ENCODE results near the gene AGR3. TPM values are rescaled to one million over a fixed set of nuclear protein-coding genes. Genes with fewer than 3 reads are reported as not detected.

The AGR3 gene
- total RNA-seq, 4 donors from 2014 or later: not detected

GRCh38 chr7:16921644-16922257, 40.0 kb upstream of the AGR3 start:
- DNase-seq (ENCODE audit: low spot score): no peak
- no peak for TF ChIP-seq CTCF (IDR thresholded peaks at IDR 0.05)
- no peak for ATAC-seq (ENCODE audit: low FRiP score)

- DNase-seq (ENCODE audit: low spot score) (no peak), ATAC-seq (ENCODE audit: low FRiP score) (no peak)
- no peak for TF ChIP-seq CTCF (IDR thresholded peaks at IDR 0.05)
Observed at GRCh38 chr7:16921151-16921550, 39.4 kb upstream of the AGR3 start.

GRCh38 chr7:16919440-16919839, 37.7 kb upstream of the AGR3 start:
- ATAC-seq (ENCODE audit: low FRiP score) (no peak), DNase-seq (ENCODE audit: low spot score) (no peak)
- TF ChIP-seq CTCF (IDR thresholded peaks at IDR 0.05): no peak

GRCh38 chr7:16918288-16918895, 36.6 kb upstream of the AGR3 start:
- DNase-seq (ENCODE audit: low spot score) (no peak), ATAC-seq (ENCODE audit: low FRiP score) (no peak)
- no peak for TF ChIP-seq CTCF (IDR thresholded peaks at IDR 0.05)

- DNase-seq (ENCODE audit: low spot score): no peak
- TF ChIP-seq CTCF (IDR thresholded peaks at IDR 0.05): no peak
- ATAC-seq (ENCODE audit: low FRiP score): no peak
Observed at GRCh38 chr7:16916738-16917137, 35.0 kb upstream of the AGR3 start.

- DNase-seq (ENCODE audit: low spot score) (no peak), ATAC-seq (ENCODE audit: low FRiP score) (peak; percentile 53)
- no peak for TF ChIP-seq CTCF (IDR thresholded peaks at IDR 0.05)
Observed at GRCh38 chr7:16916105-16916639, 34.4 kb upstream of the AGR3 start.

- no peak for TF ChIP-seq CTCF (IDR thresholded peaks at IDR 0.05)
- no peak for DNase-seq (ENCODE audit: low spot score)
- no peak for ATAC-seq (ENCODE audit: low FRiP score)
Observed at GRCh38 chr7:16915405-16915804, 33.6 kb upstream of the AGR3 start.
